HG03064 (cell line): ENCODE data around the gene TBCE.
"Not testable (repeated sequence)": the region's sequence is repeated elsewhere in the genome, so short reads cannot be mapped to it uniquely, and the experiment has no call there.

Experiments
- ATAC-seq: cut with Tn5 transposase; IDR thresholded peaks from one replicate; pipeline ENCODE4 v1.9.1; 2021; ENCODE audit warnings: low read depth; ENCODE audit not compliant: unreplicated experiment

Gene TBCE

DNA sequence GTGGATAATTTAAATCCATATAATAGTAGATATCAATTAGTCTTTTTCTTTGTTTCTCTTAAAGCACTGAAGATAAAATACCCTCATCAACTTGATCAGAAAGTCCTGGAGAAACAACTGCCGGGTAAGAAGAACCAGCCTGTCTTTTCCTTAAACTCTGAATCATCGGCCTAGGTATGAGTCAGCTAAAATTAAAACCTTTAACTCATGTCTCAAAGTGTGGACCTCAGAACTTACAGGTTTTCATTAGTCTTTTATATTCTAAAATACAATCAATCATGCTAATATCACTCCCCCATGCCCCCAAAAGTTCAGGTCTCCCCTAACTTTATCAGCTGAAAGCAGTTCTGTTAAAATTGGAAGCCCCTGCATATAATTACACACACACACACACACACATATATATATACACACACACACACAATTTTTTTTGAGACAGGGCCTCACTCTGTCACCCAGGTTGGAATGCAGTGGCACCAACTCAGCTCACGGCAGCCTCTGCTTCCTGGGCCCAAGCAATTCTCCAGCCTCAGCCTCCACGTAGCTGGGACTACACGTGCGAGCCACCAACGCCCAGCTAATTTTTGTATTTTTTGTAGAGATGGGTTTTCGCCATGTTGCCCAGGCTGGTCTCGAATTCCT is 75.7 kb downstream of the TBCE start:
- ATAC-seq: no peak

DNA sequence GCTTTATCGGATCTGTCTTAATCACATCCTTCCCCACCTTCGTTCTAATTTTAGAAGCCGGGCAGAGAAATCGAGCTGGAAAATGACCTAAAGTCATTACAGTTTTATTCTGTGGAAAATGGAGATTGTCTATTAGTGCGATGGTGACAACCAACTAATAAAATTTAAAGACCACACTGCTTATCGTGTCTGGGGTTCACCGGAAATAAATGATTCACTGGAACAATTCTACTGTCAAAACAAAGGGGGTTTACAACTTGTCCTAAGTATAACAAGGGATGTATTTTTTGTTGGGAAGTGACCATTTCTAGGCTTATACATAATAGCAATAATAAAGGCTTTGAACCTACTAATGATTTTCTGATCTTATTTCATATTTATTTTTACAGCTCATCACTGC is 81.4 kb downstream of the TBCE start:
- ATAC-seq: no peak

DNA sequence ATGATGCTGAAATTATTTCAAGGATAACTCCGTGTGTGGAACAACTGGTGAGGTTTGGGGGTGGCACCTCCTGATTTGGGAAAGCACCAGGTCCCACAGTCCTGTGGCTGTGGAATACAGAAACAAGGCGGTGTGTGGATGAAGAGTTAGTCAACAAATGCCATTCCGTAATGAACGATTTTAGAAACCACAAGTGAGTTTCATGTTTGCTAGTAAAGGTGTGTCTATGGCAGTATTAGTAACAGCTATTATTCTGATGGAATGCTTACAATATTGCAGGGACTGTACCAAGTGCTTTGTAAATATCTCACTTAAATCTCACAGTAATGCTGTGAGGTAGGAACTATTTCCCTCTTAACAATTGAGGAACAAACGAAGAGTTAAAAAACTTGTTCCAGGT is 83.2 kb downstream of the TBCE start:
- ATAC-seq: no peak

DNA sequence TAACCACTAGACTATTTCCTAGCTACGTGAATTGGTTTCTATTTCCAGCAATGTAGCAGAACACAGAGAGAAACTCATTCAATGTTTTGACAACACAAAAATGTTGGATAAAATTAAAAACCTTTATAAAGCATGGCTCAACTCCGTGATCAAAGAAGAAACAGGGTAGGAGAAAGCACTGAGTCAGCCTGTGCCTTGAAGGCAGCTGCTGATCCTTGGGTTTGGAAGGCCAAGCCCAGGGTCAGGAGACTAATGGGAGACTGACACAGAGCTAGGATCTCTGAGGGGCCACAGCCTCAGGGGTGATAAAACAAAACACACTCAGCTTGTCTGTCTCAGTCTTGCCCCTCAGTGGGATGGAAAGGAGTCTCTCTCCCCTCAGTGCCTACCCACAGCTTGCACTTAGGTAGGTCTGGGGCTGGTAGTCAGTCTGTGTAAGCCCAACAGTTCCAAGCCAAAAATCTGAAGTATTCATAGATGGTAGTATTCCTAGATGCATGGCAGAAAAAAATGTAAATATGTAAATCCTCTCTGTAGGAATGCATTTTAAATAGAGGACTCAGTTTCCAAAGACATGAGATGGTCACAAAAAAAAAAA is 83.8 kb downstream of the TBCE start:
- ATAC-seq: no peak

DNA sequence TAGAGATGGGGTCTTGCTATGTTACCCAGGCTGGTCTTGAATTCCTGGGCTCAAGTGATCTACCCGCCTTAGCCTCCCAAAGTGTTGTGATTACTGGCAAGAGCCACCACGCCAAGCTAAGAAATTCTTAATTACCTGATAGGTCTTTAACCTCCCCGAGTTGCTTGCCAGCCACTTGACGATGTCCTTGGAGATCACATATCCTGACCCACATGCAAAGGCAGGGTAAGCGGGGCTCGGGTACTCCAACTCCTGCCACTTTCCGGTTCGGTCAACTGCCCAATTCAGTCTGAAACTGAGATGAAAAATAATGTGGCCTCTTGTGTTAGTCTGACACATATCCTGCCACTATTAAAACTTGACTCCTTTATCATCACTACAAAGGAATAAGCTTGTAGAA is 86.8 kb downstream of the TBCE start:
- ATAC-seq: no peak

DNA sequence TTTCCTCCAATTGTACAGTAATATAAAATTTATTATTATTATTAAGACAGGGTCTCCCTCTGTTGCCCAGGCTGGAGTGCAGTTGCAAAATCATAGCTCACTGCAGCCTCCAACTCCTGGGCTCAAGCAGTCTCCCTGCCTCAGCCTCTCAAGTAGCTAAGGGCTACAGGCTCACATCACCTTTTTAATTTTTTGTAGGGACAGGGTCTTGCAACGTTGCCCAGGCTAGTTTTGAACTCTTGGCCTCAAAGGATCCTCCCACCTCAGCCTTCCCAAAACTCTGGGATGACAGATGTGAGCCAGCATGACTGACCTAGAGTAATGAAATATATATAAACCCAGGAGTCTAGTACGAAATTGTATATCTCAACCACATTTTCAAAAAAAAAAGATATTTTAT is 87.9 kb downstream of the TBCE start:
- no peak for ATAC-seq

DNA sequence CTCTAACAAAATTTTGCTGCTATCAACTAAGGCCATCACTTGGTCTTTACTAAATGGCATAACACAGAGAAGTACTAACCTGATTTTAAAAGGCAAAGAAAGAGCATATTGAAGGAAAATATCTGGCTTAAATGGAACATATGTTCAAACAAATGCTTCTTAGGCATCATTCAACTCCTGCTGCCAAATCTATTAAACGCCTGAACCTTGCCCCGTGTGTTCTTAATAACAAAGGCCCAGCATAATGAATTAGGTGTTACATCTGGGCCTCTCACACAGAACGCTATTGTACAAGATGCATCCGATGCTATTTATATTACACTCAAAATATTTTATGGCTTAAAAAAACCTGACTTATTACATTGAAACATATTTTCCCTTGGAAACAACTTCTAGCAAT is 88.6 kb downstream of the TBCE start:
- no peak for ATAC-seq

DNA sequence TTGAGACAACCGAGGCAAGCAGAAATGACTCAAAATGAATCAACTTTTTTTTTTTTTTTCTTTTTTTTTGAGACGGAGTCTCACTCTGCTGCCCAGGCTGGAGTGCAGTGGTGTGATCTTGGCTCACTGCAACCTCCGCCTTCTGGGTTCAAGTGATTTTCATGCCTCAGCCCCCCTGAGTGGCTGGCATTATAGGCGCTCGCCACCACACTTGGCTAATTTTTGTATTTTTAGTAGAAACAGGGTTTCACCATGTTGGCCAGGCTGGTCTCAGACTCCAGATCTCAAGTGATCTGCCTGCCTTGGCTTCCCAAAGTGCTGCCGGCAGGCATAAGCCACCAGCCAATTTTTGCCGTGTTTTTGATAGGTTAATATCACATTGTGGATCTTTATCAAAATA is 90.6 kb downstream of the TBCE start:
- ATAC-seq: not testable (repeated sequence)

DNA sequence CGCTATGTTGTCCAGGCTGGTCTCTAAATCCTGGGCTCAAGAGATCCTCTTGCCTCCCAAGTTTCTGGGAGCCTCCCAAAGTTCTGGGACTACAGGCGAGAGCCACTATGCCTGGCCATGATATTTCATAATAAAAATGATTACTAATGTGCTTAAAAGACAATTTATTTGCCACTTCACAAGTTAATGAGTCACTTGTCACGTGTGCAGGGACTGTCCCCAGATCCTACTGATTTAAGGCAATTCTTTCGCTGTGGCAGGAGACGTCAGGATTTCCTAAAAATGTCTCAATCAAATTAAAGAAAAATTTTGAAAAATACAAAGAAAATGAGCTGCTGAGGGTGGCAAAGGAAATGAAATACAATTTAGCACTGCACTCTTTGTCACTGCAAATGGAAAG is 93.5 kb downstream of the TBCE start:
- ATAC-seq: no peak

DNA sequence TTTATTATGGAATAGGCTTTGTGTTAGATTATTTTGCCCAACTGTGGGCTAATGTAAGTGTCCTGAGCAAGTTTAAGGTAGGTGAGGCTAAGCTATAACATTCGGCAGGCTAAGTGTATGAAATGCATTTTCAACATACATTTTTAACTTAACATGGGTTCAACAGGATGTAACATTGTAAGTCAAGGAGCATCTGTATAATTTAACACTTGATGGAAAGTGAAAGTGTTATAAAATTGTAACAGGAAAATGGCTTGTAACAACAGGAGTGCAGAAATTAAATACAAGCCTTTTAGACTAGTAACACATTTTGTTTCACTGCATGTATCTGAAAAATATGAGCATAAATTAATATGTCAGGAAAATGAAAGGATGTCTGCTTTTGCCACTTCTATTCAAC is 94.7 kb downstream of the TBCE start:
- no peak for ATAC-seq

DNA sequence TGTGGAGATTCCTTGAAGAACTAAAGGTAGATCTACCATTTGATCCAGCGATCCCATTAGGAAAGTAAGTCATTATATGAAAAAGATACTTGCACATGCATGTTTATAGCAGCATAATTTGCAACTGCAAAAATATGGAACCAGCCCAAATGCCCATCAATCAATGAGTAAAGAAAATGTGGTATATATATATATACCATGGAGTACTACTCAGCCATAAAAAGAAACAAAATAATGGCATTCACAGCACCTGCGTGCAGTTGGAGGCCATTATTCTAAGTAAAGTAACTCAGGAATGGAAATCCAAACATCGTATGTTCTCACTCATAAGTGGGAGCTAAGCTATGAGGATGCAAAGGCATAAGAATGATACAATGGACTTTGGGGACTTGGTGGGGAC is 95.6 kb downstream of the TBCE start:
- not testable (repeated sequence) for ATAC-seq

DNA sequence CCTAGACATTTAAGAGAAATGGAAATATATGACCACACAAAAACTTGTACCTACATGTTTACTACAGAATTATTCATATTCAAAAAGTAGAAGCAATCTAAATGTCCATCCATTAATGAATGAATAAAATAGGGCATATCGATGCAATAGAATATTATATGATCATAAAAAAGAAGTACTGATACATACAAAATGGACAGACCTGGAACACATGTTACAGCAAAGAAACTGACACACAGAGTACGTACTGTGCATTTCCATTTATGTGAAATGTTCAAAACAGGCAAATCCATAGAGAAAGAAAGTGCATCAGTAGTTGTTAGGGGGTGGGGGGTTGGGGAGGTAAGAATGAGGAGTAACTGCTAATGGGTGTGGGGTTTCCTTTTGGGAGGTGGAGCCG is 97.8 kb downstream of the TBCE start:
- no peak for ATAC-seq

DNA sequence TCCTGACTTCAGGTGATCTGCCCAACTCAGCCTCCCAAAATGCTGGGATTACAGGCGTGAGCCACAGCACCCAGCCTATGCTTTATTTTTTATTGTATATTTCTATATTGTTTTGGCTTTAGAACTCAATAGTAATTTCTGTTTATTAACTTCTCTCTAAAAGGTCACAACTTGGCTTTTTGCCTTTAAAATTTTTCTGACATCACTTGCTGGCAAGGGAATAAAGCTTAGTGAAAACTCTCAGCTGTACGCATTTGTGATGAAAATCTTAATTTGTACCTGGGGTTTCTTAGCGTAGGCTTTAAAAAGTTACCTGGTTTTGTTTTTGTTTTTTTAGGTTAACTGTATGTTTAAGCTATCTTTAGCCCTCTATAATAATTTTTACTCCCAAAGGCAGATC is 100.8 kb downstream of the TBCE start:
- no peak for ATAC-seq

DNA sequence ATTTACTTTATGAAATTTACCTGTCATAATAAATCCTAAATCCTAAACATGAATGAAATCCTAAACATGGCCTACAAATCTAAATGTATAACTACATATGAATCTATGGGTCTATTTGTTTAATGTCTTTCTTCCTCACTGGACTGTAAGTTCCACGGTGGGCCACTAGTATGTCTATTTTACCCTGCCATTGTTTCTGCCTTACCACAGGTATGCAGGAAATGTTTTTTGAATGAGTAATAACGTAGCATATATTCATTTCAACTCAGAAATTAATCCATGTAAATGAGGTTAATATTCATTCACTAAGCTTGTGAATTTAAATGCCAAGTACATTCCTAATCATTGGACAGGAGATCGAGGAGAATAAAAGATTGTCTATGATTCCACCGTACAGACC is 101.7 kb downstream of the TBCE start:
- ATAC-seq: no peak

DNA sequence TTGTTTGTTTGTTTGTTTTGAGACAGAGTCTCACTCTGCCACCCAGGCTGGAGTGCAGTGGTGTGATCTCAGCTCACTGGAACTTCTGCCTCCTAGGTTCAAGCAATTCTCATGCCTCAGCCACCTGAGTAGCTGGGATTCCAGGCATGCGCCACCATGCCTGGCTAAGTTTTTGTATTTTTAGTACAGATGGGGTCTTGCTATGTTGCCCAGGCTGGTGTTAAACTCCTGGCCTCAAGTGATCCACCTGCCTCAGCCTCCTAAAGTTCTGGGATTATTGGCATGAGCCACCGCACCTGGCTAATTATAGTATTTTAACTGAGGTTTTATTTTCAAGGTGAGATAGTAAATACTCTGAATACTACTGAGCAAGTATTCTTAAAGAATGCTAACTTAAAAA is 102.7 kb downstream of the TBCE start:
- ATAC-seq: not testable (repeated sequence)

DNA sequence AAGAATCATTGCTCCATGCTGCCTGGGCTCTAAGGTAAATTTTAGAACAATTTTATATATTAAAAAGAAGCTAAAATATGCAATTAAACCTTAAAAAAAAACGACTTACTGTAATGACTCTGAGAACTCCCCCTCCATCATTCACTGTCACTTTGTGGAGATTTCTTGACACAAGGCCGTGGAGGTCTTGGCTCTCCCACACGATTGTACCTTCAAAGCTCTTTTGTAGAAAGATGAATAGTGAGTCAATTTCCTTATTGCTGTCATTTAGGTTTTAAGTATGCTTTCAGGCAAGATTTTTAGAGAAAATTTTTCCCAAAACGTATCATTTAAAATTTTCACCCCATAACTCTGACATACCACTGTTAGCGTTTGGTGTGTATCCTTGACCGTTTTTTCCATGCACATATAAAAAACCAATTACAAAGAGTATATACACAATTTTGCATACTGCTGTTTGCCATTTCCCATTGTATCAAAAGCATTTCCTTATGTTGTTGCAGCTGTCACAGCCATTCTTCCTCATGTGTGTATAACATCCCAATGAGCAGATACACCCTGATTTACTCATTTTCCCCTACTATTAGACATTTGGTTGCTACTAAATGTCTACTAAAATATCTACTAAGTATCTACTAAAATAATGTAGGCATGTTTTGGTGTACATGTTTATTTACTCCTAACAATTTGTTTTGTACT is 103.7 kb downstream of the TBCE start:
- no peak for ATAC-seq

DNA sequence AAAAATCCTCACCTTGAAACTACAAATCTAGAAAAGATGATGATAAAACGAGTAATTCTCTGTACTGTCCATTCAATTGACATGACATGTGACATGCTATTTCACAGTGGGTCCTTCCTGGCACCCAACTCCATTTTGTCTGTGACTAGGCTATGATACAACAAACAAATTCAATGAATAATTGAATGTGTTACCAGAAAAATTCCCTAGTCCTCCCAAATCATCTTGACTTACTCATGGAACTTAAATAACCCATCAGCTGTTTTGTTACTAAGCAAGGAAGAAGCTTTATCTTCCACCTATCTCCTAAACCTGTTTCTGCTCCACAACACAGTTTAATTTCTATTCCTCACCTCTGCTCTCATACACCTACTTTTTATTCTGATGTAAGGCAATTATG is 106.6 kb downstream of the TBCE start:
- no peak for ATAC-seq

DNA sequence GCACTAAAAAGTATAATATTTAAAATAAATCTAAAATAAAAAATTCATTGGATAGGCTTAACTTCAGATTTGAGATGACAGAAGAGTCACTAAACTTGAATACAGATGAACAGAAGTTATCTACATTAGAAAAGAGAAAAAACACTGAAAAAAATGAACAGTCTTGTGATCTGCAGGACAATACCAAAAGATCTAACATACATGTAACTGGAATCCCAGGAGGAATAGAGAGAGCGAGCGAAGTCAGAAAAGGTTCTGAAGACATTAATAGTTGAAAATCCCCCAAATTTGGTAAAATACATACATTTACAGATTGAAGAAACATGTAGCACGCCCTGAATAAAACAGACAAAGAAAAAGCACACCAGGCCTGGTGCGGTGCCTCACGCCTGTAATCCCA is 115.9 kb downstream of the TBCE start:
- ATAC-seq: no peak

DNA sequence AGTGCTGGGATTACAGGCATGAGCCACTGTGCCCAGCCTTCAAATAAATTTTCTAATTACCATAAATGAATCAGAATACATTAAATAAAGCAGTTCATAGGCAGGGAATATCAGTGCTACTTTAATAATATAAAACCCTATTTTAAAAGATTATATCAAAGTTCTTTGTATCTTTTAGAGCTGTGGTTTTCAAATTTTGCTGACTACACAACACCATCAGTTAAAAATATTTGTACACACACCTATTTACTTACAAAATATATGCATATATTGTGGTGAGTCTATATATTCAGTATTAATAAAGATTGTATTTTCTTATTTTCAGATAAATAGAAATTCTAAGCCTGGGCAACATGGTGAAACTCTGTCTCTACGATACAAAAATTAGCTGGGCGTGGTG is 118.3 kb downstream of the TBCE start:
- ATAC-seq: no peak

DNA sequence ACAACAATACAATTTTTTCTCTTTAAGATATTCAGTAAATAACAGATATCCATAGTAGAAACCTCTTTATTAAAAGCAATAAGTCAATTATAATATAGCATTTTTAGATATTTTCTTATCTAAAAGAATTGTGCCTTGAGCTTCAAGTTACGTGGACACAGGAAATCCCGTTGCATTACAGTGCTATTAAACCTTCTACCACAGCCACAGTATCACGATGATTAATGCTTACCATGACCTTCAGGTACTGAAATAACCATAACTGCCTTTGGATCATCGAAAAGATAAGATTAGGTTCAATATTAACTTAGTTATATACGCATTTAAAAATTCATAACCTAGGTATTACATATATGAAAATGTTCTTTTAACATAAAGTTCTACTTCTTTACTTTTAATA is 119.1 kb downstream of the TBCE start:
- ATAC-seq: no peak

DNA sequence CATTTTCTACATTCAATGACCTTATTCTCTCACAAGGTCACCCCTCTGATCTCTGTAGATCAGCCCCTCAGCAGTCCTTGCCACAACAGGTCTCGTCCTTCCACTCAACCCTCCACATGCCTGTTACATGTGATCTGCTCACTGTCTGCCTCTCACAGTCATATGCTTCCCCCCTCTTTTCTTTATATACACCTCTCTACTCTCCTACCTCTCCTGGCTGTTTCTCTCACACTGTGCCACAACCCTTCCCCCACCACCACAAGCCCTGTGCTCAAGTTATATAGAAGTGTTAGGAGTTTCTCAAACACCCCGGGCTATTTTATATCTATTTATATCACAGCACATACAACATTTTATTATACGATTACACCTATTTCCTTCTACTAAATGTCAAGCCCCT is 124.4 kb downstream of the TBCE start:
- no peak for ATAC-seq

DNA sequence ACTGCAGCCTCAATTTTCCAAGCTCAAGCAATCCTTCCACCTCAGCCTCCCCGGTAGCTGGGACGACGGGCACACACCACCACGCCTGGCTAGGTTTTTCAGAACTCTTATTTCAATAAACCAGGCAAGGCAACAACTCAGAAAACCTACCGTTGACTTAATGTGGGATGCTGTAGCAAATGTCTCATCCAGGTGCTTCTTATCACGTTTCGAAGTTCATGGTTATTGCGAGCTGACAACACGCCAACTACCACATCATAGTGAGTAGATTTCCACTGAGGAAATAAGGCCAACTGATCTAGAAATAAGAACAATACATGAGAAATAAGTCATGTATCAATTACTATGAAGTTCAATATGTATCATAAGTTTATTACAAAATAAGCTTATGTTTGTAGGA is 127.3 kb downstream of the TBCE start:
- no peak for ATAC-seq
